H9 (cell line): ENCODE data around the gene TDO2. TPM values are rescaled to one million over a fixed set of nuclear protein-coding genes. Genes with fewer than 3 reads are reported as not detected.

Source experiments
- DNase-seq: peaks from one replicate; pipeline ENCODE4 v3.0.0-alpha.2; 2017
- H2AFZ ChIP-seq: one replicate; pipeline ENCODE4 v1.6.1; 2013; ENCODE audit warnings: mild to moderate bottlenecking, low read length, control low read depth, moderate library complexity
- H2AK5ac ChIP-seq: 2 replicates; pipeline ENCODE4 v1.6.1; 2013; ENCODE audit warnings: low read length, control low read depth, mixed read lengths; ENCODE audit not compliant: insufficient read length
- H2BK120ac ChIP-seq: one replicate; pipeline ENCODE4 v1.6.1; 2013; ENCODE audit warnings: low read depth, mild to moderate bottlenecking, low read length, control low read depth, inconsistent platforms; ENCODE audit not compliant: poor library complexity, severe bottlenecking
- H2BK12ac ChIP-seq: 2 replicates; pipeline ENCODE4 v1.6.1; 2013; ENCODE audit warnings: low read length, control low read depth, mixed read lengths, low read depth; ENCODE audit not compliant: insufficient read length
- H2BK15ac ChIP-seq: 2 replicates; pipeline ENCODE4 v1.6.1; 2013; ENCODE audit warnings: low read depth, low read length, control low read depth
- H2BK20ac ChIP-seq: one replicate; pipeline ENCODE4 v1.6.1; 2013; ENCODE audit warnings: low read depth, mild to moderate bottlenecking, low read length, control low read depth, inconsistent platforms; ENCODE audit not compliant: poor library complexity, severe bottlenecking
- H2BK5ac ChIP-seq: 2 replicates; pipeline ENCODE4 v1.6.1; 2013; ENCODE audit warnings: low read length, control low read depth, mixed read lengths; ENCODE audit not compliant: insufficient read length
- H3K14ac ChIP-seq: 2 replicates; pipeline ENCODE4 v1.6.1; 2013; ENCODE audit warnings: low read length, control low read depth; ENCODE audit not compliant: insufficient read depth
- H3K18ac ChIP-seq: 2 replicates; pipeline ENCODE4 v1.6.1; 2013; ENCODE audit warnings: low read depth, mild to moderate bottlenecking, mixed read lengths, low read length, control low read depth; ENCODE audit not compliant: insufficient read length
- H3K23ac ChIP-seq: 2 replicates; pipeline ENCODE4 v1.6.1; 2013; ENCODE audit warnings: low read length, control low read depth, mixed read lengths, low read depth; ENCODE audit not compliant: insufficient read length
- H3K23me2 ChIP-seq: 2 replicates; pipeline ENCODE4 v1.6.1; 2013; ENCODE audit warnings: low read depth, mild to moderate bottlenecking, mixed read lengths, low read length, control low read depth; ENCODE audit not compliant: insufficient read length, poor library complexity, severe bottlenecking
- H3K27ac ChIP-seq: 2 replicates; pipeline ENCODE4 v1.5.1; 2013; ENCODE audit warnings: low read length, control low read depth, mixed read lengths, low read depth; ENCODE audit not compliant: insufficient read length
- H3K27me3 ChIP-seq: 2 replicates; pipeline ENCODE4 v1.6.1; 2013; ENCODE audit warnings: low read length, control low read depth, inconsistent platforms; ENCODE audit not compliant: insufficient read depth
- H3K4ac ChIP-seq: 2 replicates; pipeline ENCODE4 v1.6.1; 2013; ENCODE audit warnings: low read depth, mild to moderate bottlenecking, control low read depth, inconsistent platforms, low read length, moderate library complexity
- H3K4me1 ChIP-seq: 2 replicates; pipeline ENCODE4 v1.6.1; 2013; ENCODE audit warnings: low read length, control low read depth, inconsistent platforms; ENCODE audit not compliant: insufficient read depth
- H3K4me2 ChIP-seq: 2 replicates; pipeline ENCODE4 v1.6.1; 2013; ENCODE audit warnings: low read length, control low read depth, mixed read lengths; ENCODE audit not compliant: insufficient read length, insufficient read depth
- H3K56ac ChIP-seq: 2 replicates; pipeline ENCODE4 v1.6.1; 2013; ENCODE audit warnings: low read depth, mild to moderate bottlenecking, mixed read lengths, low read length, control low read depth; ENCODE audit not compliant: insufficient read length
- H3K79me1 ChIP-seq: 2 replicates; pipeline ENCODE4 v1.6.1; 2013; ENCODE audit warnings: low read depth, mild to moderate bottlenecking, moderate library complexity, low read length, control low read depth, inconsistent platforms; ENCODE audit not compliant: insufficient read depth, poor library complexity, severe bottlenecking
- H3K79me2 ChIP-seq: 2 replicates; pipeline ENCODE4 v1.6.1; 2013; ENCODE audit warnings: low read length, control low read depth, inconsistent platforms; ENCODE audit not compliant: insufficient read depth
- H3K9ac ChIP-seq: 2 replicates; pipeline ENCODE4 v1.6.1; 2013; ENCODE audit warnings: low read length, control low read depth, mixed read lengths; ENCODE audit not compliant: insufficient read length; ENCODE audit errors: extremely low read depth
- H3K9me3 ChIP-seq: one replicate; pipeline ENCODE4 v1.6.1; 2013; ENCODE audit warnings: low read depth, low read length, inconsistent platforms; ENCODE audit not compliant: control insufficient read depth
- H3T11ph ChIP-seq: one replicate; pipeline ENCODE4 v1.6.1; 2013; ENCODE audit warnings: mild to moderate bottlenecking, low read length, control low read depth, inconsistent platforms
- H4K20me1 ChIP-seq: one replicate; pipeline ENCODE4 v1.6.1; 2013; ENCODE audit not compliant: control insufficient read depth, insufficient read length, insufficient read depth
- H4K5ac ChIP-seq: 2 replicates; pipeline ENCODE4 v1.6.1; 2013; ENCODE audit warnings: low read depth, mild to moderate bottlenecking, mixed read lengths, low read length, control low read depth; ENCODE audit not compliant: insufficient read length
- H4K8ac ChIP-seq: replicated peaks from 2 replicates; pipeline ENCODE4 v1.6.1; 2013; ENCODE audit warnings: low read length, control low read depth, mixed read lengths, low read depth; ENCODE audit not compliant: insufficient read length
- H4K91ac ChIP-seq: 2 replicates; pipeline ENCODE4 v1.6.1; 2013; ENCODE audit warnings: low read depth, mild to moderate bottlenecking, moderate library complexity, mixed read lengths, low read length, control low read depth; ENCODE audit not compliant: insufficient read length
- H3K27ac Mint-ChIP-seq, 3 experiments: 2 replicates in 2 of 3; 3 replicates in 1 of 3; pipeline ENCODE4 v1.8.0; 2020 to 2021; ENCODE audit warnings: mixed read lengths in 3 of 3, mild to moderate bottlenecking in 1 of 3, moderate library complexity in 1 of 3
- H3K27me3 Mint-ChIP-seq: 2 replicates; pipeline ENCODE4 v1.8.0; 2021; ENCODE audit warnings: low read depth, mild to moderate bottlenecking, moderate library complexity, mixed read lengths
- H3K36me3 Mint-ChIP-seq, 3 experiments: 2 replicates in 2 of 3; 3 replicates in 1 of 3; pipeline ENCODE4 v1.8.0; 2020 to 2021; ENCODE audit warnings: low read depth in 3 of 3, mixed read lengths in 3 of 3; ENCODE audit not compliant: insufficient read depth in 1 of 3
- H3K4me1 Mint-ChIP-seq, 2 experiments: 2 replicates each; pipeline ENCODE4 v1.8.0; 2020; ENCODE audit warnings: mixed read lengths in 2 of 2
- H3K4me3 Mint-ChIP-seq, 2 experiments: 2 replicates in 1 of 2; 3 replicates in 1 of 2; pipeline ENCODE4 v1.8.0; 2020 to 2021; ENCODE audit warnings: mild to moderate bottlenecking in 2 of 2, mixed read lengths in 2 of 2, moderate library complexity in 1 of 2
- H3K9me3 Mint-ChIP-seq, 2 experiments: 2 replicates in 1 of 2; 3 replicates in 1 of 2; pipeline ENCODE4 v1.8.0; 2020; ENCODE audit warnings: mild to moderate bottlenecking in 2 of 2, mixed read lengths in 2 of 2, moderate library complexity in 1 of 2
- WGBS: extraction: QIAGEN DNeasy Blood & Tissue Kit; methylation state at CpG from one replicate; pipeline ENCODE4 v1.1.7; 2013; ENCODE audit warnings: missing lambda C conversion rate, low lambda C conversion rate, mixed read lengths; ENCODE audit not compliant: insufficient read length; ENCODE audit errors: extremely low coverage; 5-methylcytosine and 5-hydroxymethylcytosine counted together
- total RNA-seq: library from RNA; stranded (reverse); gene quantifications from 2 replicates; pipeline ENCODE4 v1.2.1, GENCODE V29; 2021
- TF ChIP-seq, protein P1 (sequence below): fragments of 200-600 bp; sonication (generic); conservative IDR thresholded peaks from 3 replicates; pipeline ENCODE4 v1.8.0; 2021; ENCODE audit warnings: antibody characterized with exemption, mild to moderate bottlenecking

The TDO2 gene
- total RNA-seq, 1 experiment from 2014 or later = not detected

DNA sequence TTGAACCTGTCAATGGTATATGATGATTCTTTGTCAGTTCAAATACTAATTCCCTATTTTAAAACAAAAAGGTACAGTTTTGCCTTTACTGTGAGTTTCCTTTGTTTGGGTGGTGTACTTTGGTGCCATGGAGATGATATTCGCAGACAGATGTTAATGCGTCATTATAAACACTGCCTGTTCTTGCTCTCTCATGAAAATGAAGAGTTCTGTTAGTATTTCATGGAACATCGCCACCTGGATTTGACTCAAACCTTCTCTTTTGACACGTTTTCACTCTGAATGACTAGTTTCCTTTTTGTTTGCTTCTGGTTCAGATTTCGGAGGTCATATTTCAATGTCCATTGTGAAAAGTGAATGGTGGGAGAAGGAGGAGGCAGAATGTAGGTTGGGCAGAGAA, 57.0 kb downstream of the TDO2 start:
- Mint-ChIP-seq H3K4me3 (no peak overlapping the region), H3K27ac (no peak overlapping the region), H3K4me1 (peaks cover 3 to 6% of the 10 kb centered on the region in 2 experiments; a peak in 2 of 4 replicates), H3K27me3 (no peaks in the 10 kb centered on the region), H3K36me3 (no peaks in the 10 kb centered on the region), H3K9me3 (no peaks in the 10 kb centered on the region)
- TF ChIP-seq, protein P1, sequence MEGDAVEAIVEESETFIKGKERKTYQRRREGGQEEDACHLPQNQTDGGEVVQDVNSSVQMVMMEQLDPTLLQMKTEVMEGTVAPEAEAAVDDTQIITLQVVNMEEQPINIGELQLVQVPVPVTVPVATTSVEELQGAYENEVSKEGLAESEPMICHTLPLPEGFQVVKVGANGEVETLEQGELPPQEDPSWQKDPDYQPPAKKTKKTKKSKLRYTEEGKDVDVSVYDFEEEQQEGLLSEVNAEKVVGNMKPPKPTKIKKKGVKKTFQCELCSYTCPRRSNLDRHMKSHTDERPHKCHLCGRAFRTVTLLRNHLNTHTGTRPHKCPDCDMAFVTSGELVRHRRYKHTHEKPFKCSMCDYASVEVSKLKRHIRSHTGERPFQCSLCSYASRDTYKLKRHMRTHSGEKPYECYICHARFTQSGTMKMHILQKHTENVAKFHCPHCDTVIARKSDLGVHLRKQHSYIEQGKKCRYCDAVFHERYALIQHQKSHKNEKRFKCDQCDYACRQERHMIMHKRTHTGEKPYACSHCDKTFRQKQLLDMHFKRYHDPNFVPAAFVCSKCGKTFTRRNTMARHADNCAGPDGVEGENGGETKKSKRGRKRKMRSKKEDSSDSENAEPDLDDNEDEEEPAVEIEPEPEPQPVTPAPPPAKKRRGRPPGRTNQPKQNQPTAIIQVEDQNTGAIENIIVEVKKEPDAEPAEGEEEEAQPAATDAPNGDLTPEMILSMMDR = no peak
- Histone ChIP-seq H3K4ac (no peak overlapping the region), H3K4me1 (no peaks in the 10 kb centered on the region; the same call in 1 of the 2 replicates), H2BK15ac (no peak overlapping the region), H3K23me2 (no peaks in the 10 kb centered on the region), H4K91ac (no peak overlapping the region), H3K27ac (no peak overlapping the region), H2AFZ (no peak overlapping the region), H2BK12ac (no peak overlapping the region), H3T11ph (no peak overlapping the region), H2BK120ac (no peak overlapping the region), H4K5ac (no peak overlapping the region), H3K79me1 (no peaks in the 10 kb centered on the region), H3K23ac (no peak overlapping the region), H3K27me3 (no peaks in the 10 kb centered on the region), H4K20me1 (no peaks in the 10 kb centered on the region), H3K9me3 (no peaks in the 10 kb centered on the region), H3K4me2 (no peak overlapping the region), H2AK5ac (no peak overlapping the region), H4K8ac (no peak overlapping the region), H3K56ac (no peak overlapping the region), H2BK5ac (no peak overlapping the region), H3K14ac (no peak overlapping the region), H2BK20ac (no peak overlapping the region), H3K18ac (no peak overlapping the region), H3K9ac (no peak overlapping the region), H3K79me2 (no peaks in the 10 kb centered on the region)
- DNase-seq = no peak
- WGBS = no CpG with 5 or more reads among the region's 5 CpGs
